ENCODE measurements around the gene ME1. TPM values are rescaled to one million over a fixed set of nuclear protein-coding genes. Genes with fewer than 3 reads are reported as not detected.

The ME1 gene
- total RNA-seq, 1 experiment from 2014 or later, result 7.8 TPM

DNA sequence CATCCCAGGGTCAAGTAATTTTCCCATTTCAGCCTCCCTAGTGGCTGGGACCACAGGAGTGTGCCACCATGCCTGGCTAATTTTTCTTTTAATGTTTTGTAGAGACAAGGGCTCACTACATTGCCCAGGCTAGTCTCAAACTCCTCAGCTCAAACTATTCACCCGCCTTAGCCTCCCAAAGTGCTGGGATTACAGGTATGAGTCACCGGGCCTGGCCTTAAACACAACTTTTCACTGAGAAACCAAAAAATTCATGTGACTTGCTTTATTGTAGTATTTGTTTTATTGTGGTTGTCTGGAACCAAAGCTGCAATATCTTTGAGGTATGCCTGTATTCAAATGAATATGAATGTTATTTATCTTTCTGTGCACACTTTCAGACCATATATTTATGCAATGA, 165.5 kb downstream of the ME1 start:
- no peak for DNase-seq
- WGBS (ENCODE audit: extremely low coverage, insufficient read length, low lambda C conversion rate), result no CpG with 5 or more reads among the region's 2 CpGs
- peaks cover 0 to 5% of the 10 kb centered on the region in 2 experiments; a peak in 2 of 4 replicates for H3K4me1 Mint-ChIP-seq

More for the DNA sequence above, 165.5 kb downstream of the ME1 start:
- Histone ChIP-seq H3K56ac (ENCODE audit: insufficient read length, low read depth, low read length) (no peak overlapping the region), H3K27ac (ENCODE audit: insufficient read length, low read depth, low read length) (no peak overlapping the region), H3K4ac (ENCODE audit: low read depth, low read length) (no peak overlapping the region), H3K4me1 (ENCODE audit: insufficient read depth, low read length) (no peaks in the 10 kb centered on the region), H3K79me2 (ENCODE audit: insufficient read depth, low read length) (no peaks in the 10 kb centered on the region), H3K4me2 (ENCODE audit: insufficient read depth, insufficient read length, low read length) (no peak overlapping the region), H2AK5ac (ENCODE audit: insufficient read length, low read length) (no peak overlapping the region), H2BK12ac (ENCODE audit: insufficient read length, low read depth, low read length) (no peak overlapping the region), H4K8ac (replicated peaks; ENCODE audit: insufficient read length, low read depth, low read length) (no peak overlapping the region), H3K9me3 (ENCODE audit: control insufficient read depth, low read depth, low read length) (no peaks in the 10 kb centered on the region), H2BK15ac (ENCODE audit: low read depth, low read length) (no peak overlapping the region), H4K5ac (ENCODE audit: insufficient read length, low read depth, low read length) (no peak overlapping the region), H3K23ac (ENCODE audit: insufficient read length, low read depth, low read length) (no peak overlapping the region), H2AFZ (ENCODE audit: low read length) (no peak overlapping the region), H2BK120ac (ENCODE audit: low read depth, low read length, poor library complexity, severe bottlenecking) (no peak overlapping the region), H4K91ac (ENCODE audit: insufficient read length, low read depth, low read length) (no peak overlapping the region), H4K20me1 (ENCODE audit: control insufficient read depth, insufficient read depth, insufficient read length) (no peaks in the 10 kb centered on the region), H2BK5ac (ENCODE audit: insufficient read length, low read length) (no peak overlapping the region), H3K27me3 (ENCODE audit: insufficient read depth, low read length) (no peaks in the 10 kb centered on the region), H3K18ac (ENCODE audit: insufficient read length, low read depth, low read length) (no peak overlapping the region), H3T11ph (ENCODE audit: low read length) (no peak overlapping the region), H3K9ac (ENCODE audit: extremely low read depth, insufficient read length, low read length) (no peak overlapping the region), H2BK20ac (ENCODE audit: low read depth, low read length, poor library complexity, severe bottlenecking) (no peak overlapping the region), H3K23me2 (ENCODE audit: insufficient read length, low read depth, low read length, poor library complexity, severe bottlenecking) (no peaks in the 10 kb centered on the region), H3K79me1 (ENCODE audit: insufficient read depth, low read depth, low read length, poor library complexity, severe bottlenecking) (no peaks in the 10 kb centered on the region), H3K14ac (ENCODE audit: insufficient read depth, low read length) (no peak overlapping the region)
- no peak overlapping the region for H3K27ac Mint-ChIP-seq
- H3K36me3 Mint-ChIP-seq (ENCODE audit: insufficient read depth in 1 of 3, low read depth in 3 of 3), result no peaks in the 10 kb centered on the region
- no peak overlapping the region for H3K4me3 Mint-ChIP-seq
- H3K27me3 Mint-ChIP-seq (ENCODE audit: low read depth), result no peaks in the 10 kb centered on the region
- H3K9me3 Mint-ChIP-seq, result no peaks in the 10 kb centered on the region
- no peak for TF ChIP-seq CTCF (conservative IDR thresholded peaks at IDR 0.05)
